GM19455 (cell line): ENCODE measurements around the gene ANO6.

Experiments used
- ATAC-seq: cut with Tn5 transposase; IDR thresholded peaks from one replicate; pipeline ENCODE4 v1.9.1; 2021; ENCODE audit not compliant: unreplicated experiment

The ANO6 gene

DNA sequence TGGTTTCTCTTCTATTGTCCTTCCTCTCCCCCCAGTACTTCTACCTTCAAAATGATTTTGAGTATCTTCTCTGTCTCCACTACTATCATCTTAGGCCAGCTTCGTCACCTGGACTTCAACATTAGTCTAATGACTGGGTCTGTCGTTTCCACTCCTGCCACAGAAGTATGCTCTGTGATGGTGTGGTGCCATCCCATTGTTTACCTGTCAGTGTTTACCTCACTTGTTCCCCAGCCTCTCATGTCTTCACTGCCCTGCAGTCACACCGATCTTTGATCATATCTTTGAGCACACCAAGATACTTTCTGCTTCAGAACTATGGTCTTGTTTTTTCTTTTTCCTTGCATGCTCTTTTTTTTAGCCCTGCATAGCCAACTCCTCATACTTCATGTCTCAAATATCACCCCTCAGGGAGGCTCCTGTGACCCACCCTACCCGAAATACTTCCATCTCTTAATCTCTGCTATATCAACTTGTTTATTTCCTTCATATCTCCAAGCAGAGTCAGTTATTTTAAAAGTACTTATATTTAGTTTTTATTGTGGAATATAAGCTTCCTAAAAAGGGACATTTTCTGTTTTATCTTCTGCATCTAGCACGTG, 60.4 kb downstream of the ANO6 start:
- ATAC-seq: no peak

DNA sequence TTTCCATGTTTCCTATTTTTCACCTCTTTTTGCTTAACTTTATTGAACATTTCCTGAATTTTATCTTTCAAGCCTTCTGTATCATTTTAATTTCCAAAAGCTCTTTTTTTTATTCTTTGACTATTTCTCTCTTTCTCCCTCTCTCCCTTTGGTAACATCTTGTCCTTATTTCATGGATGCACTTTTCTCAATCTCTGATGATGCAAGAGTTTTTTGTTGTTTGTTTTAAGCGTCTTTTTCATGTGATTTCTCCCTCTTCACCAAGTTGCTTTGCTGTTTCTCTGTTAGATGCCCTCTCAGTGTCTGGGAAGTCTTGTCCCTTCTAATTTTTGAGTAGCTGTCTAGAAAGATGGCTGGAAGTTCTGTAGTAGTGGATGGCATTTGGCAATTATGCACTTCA, 62.6 kb downstream of the ANO6 start:
- ATAC-seq: no peak

- ATAC-seq: no peak
Observed at GRCh38 chr12:45279931-45280830, 64.3 kb downstream of the ANO6 start.

- no peak for ATAC-seq
Observed at GRCh38 chr12:45281994-45282393, 66.1 kb downstream of the ANO6 start.

DNA sequence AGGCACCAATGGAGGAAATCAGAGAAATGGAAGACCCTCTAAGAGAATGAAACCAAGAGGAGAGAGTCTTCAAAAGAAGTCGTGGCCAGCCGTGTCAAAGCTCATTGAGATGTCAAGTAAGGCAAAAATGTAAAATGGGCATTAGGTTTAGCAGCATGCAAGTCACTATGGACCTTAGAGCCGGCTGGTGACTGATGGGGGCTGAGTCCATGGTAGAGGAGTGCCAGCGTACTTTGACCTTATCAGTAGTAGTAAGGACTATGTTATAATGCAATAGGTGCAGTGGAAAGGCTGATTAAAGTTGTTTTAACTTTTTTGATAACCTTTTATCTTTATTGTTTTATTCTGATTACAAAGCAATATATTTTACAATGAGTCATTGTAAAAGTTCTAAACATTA, 66.5 kb downstream of the ANO6 start:
- ATAC-seq: no peak

DNA sequence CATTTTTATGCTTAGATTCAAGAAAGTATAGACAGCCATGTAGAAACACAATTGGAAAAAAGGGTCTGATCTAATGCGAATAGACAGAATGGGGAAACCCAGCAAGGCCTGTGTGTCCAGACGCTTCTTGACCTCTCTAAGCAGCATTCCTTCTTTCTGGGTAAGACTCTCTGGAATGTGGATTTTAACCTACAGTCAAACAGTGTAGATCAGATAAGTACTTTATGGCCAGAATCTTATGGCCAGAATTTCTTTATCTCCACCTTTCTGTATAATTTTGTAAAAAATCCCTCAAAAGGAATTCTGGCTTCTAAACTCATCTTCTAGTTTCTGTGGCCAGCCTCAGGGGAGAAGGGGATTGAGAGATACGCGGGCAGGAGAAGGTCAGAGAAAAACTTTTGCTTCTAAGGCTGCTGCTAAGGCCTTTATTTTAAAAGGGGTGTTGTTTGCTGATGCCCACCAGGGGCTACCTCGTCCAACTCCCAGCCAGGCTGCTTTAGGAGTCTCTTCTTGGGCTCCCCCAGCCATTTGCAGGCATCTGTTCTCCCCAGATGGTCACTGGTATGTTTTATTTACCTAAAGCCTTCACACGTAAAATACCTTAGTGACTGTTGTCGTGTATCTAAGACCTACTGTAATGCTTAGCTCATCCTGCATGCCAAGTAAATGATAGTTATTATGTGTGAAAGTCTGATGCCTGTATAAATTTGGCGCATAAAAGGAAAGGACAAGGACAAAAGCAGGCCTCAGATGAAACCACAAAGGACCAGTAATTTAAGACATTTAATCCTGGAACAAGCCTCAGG, 68.4 kb downstream of the ANO6 start:
- no peak for ATAC-seq

DNA sequence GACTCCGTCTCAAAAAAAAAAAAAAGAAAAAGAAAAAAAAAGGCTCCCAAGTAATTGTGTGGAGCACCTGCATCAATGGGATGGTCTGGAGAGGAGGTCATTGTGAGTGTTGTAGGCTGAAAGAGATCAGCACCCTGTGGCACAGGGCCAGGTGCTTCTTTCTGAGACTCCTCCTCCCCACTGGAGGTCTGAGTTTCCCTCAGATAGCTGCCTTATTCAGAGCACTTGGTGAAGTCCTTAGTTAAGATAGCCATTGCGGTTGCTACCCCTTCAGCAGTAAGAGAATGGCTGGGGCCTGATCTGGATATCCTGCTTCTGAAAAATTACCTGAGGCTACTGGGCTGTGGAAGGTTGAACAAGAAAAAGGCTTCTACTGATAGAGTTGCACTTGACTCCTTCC, 69.8 kb downstream of the ANO6 start:
- ATAC-seq: no peak

- ATAC-seq: no peak
Observed at GRCh38 chr12:45286621-45287020, 70.7 kb downstream of the ANO6 start.

- no peak for ATAC-seq
Observed at GRCh38 chr12:45289245-45290215, 73.6 kb downstream of the ANO6 start.

GRCh38 chr12:45290216-45290605, 74.3 kb downstream of the ANO6 start:
- ATAC-seq: no peak

DNA sequence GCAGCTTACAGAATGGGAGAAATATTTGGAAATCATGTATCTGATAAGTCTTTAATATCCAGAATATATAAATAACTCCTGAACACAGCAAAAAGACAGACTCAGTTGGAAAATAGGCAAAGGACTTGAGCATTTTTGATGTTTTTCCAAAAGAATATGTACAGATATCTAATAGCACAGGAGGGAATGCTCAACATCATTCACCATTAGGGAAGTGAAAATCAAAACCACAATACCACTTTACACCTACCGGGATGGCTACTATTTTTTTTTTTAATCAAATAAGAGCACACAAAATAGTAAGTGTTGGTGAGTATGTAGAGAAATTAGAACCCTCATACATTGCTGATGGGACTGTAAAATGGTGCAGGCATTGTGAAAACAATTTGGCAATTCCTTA, 75.6 kb downstream of the ANO6 start:
- ATAC-seq: no peak

DNA sequence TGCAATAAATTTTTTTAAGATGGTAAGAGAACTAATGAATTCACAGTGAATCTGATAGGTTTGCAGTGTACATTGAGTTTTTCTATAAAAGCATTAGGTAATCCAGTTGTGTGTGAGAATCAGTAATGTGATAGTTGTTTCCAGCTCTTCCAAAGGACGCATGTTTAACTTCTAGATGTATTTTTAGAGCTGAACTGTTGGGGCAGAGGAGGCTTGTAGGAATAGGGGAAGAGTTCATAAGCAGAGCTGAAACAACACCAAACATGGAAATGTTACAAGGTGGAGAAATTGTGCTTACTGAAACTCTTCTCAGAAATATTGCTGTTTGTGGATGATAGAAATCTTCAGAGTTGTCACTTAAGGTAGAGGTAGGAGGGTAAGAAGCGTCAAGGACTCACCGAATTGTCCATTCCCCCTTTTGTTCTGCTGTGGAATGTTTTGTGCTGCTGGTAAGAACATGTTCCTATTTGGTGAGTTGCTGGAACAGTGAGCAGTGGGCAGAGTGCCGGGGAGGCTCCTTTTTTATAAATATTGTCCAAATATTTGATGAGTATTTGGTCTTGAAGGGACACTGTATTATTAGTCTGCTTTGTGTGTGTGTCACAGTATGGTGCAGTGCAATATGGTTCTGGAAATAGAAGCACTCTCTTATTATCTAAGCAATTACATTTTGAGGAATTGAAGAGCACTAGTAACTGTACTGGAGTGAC, 76.7 kb downstream of the ANO6 start:
- ATAC-seq: no peak

- no peak for ATAC-seq
Observed at GRCh38 chr12:45294906-45295305, 79.0 kb downstream of the ANO6 start.

DNA sequence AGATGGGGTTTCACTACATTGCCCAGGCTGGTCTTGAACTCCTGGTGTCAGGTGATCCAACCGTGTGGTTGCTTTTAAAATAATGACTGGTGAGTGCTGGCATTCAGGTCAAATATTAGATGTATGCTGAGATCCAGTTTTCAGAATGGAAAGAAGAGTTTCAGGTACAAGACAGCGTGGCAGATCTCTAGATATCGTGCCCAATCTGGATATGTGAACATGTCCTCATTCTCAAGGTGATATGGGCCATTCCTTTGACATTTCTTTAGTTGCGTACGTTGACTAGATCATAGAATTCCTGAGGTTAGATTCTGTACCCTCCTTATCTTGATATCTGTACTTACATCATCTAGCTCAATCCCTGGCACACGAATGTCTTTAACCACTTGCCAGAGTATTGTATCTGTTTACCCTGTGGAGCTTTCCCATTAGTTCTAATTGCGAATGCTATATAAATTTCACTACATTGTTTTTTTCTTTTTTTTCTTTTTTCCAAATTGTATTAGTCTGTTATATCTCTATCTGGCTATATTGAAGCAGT, 80.2 kb downstream of the ANO6 start:
- no peak for ATAC-seq

DNA sequence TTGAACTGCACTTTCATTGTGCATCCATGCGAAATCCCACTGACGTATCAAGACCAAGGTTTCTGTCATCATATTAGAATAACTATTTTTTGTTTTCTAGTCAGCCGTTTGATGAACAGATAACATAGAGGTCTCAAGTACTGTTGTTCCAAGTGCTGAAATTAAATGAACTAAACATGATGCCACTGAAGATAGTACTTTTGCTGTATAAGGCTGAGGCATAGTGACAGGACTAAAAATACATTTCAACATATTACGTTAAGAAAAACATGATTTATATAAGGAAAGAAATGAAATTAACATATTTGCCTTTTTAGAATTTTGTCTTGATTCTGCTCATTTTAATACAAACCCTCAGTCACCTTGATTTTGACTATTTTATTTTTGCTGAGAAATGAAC, 82.2 kb downstream of the ANO6 start:
- ATAC-seq: no peak

- ATAC-seq: no peak
Observed at GRCh38 chr12:45298721-45299692, 83.1 kb downstream of the ANO6 start.

- ATAC-seq: no peak
Observed at GRCh38 chr12:45302621-45303369, 86.9 kb downstream of the ANO6 start.

GRCh38 chr12:45303945-45304344, 88.0 kb downstream of the ANO6 start:
- no peak for ATAC-seq
